Activated T-cell treated with anti-CD3 and anti-CD28 coated beads, Interleukin-2, amount 50 U/mL, for 24 hours (primary cell): ENCODE data around the gene SELENOS.

Experiments
- DNase-seq: peaks from one replicate; pipeline ENCODE4 v3.0.0-alpha.2; 2020
- H3K27ac Mint-ChIP-seq: 2 replicates; pipeline ENCODE4 v1.8.0; 2020; ENCODE audit warnings: mild to moderate bottlenecking, mixed read lengths
- H3K27me3 Mint-ChIP-seq: 2 replicates; pipeline ENCODE4 v1.8.0; 2020; ENCODE audit warnings: mixed read lengths
- H3K36me3 Mint-ChIP-seq: 2 replicates; pipeline ENCODE4 v1.8.0; 2020; ENCODE audit warnings: low read depth, mixed read lengths
- H3K4me1 Mint-ChIP-seq: 2 replicates; pipeline ENCODE4 v1.8.0; 2020; ENCODE audit warnings: low read depth, mixed read lengths
- H3K4me3 Mint-ChIP-seq: 2 replicates; pipeline ENCODE4 v1.8.0; 2020; ENCODE audit warnings: mild to moderate bottlenecking, moderate library complexity, mixed read lengths
- H3K9me3 Mint-ChIP-seq: 2 replicates; pipeline ENCODE4 v1.8.0; 2020; ENCODE audit warnings: mixed read lengths

SELENOS gene

GRCh38 chr15:101277038-101277822 is at the start of gene SELENOS:
TSS of gene SELENOS (minus strand) at chr15:101277485. CDS start at chr15:101277417, 68 bp downstream.
- Mint-ChIP-seq H3K36me3 (peaks cover 86% of the 10 kb centered on the region), H3K9me3 (no peaks in the 10 kb centered on the region), H3K4me1 (peaks cover 37% of the 10 kb centered on the region), H3K27ac (peak within 1 kb of the TSS; percentile 90), H3K27me3 (no peaks in the 10 kb centered on the region), H3K4me3 (peak within 1 kb of the TSS; percentile 92)
- DNase-seq, result peak; percentile 92

DNA sequence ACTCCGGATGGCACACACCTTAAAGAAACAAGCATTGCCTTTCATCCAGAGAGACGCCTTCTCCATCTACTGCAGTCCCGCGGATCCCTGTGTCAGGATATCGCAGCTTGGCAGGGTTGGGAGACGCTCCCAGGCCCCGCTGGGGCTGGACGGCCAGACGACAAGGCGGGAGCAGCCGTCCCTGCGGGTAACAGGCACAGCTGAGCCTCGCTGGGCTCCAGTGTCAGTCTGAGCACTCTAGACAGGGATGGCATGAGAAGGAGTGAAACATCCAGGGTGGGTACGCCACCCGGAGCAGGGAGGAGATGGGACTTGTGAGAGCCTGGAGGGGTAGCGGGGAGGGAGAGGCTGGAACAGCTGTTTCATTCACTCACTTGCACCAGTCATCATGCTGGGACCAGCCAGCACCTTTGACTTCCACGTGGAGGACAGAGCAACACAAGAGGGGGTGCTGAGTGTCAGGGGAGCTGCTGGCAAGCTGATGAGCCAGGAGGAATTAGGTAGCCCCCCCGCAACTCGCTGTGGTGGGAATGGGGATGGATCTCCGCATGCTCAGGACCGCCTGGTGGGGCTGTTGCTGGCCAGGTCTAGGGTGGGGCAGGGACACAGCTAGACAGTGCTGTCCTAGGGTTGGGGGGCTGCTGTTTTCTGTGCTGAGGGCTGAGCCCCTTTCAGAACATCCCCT is 49.3 kb upstream of the SELENOS start:
- Mint-ChIP-seq H3K9me3 (no peaks in the 10 kb centered on the region), H3K4me3 (no peak overlapping the region), H3K27ac (peak overlapping the region; percentile 31), H3K4me1 (peaks cover 5% of the 10 kb centered on the region), H3K36me3 (no peaks in the 10 kb centered on the region), H3K27me3 (peaks cover 14% of the 10 kb centered on the region)
- no peak for DNase-seq

DNA sequence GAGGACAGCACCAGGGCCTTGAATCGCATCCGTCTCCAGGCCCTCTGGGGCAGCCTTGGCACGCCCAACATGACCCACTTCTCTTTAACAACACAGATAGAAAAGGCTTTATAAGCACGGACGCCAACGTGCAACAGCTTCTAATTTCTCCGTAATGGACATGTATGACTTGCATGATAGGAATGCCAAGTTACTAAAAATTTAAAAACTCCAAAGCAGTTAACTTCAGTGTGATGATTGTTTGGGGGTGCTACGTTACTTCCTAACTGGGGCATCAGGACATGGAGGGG is 48.7 kb upstream of the SELENOS start:
- Mint-ChIP-seq H3K36me3 (no peaks in the 10 kb centered on the region), H3K4me1 (peaks cover 8% of the 10 kb centered on the region), H3K27ac (no peak overlapping the region), H3K9me3 (no peaks in the 10 kb centered on the region), H3K27me3 (peaks cover 14% of the 10 kb centered on the region), H3K4me3 (no peak overlapping the region)
- no peak for DNase-seq

GRCh38 chr15:101325263-101326025 is 48.2 kb upstream of the SELENOS start:
- H3K4me3 Mint-ChIP-seq, result no peak overlapping the region

GRCh38 chr15:101324524-101325177 is 47.4 kb upstream of the SELENOS start:
- no peak for DNase-seq
- Mint-ChIP-seq H3K4me3 (no peak overlapping the region), H3K27ac (no peak overlapping the region), H3K36me3 (no peaks in the 10 kb centered on the region), H3K9me3 (no peaks in the 10 kb centered on the region), H3K27me3 (peaks cover 14% of the 10 kb centered on the region), H3K4me1 (peaks cover 19% of the 10 kb centered on the region)

More at GRCh38 chr15:101325263-101326025, 48.2 kb upstream of the SELENOS start:
- Mint-ChIP-seq H3K27me3 (peaks cover 14% of the 10 kb centered on the region), H3K4me1 (peaks cover 14% of the 10 kb centered on the region), H3K9me3 (no peaks in the 10 kb centered on the region), H3K36me3 (no peaks in the 10 kb centered on the region), H3K27ac (no peak overlapping the region)
- DNase-seq, result no peak

GRCh38 chr15:101323793-101324523 is 46.7 kb upstream of the SELENOS start:
- H3K4me1 Mint-ChIP-seq, result peaks cover 19% of the 10 kb centered on the region
- no peak overlapping the region for H3K27ac Mint-ChIP-seq
- H3K9me3 Mint-ChIP-seq, result no peaks in the 10 kb centered on the region
- no peak overlapping the region for H3K4me3 Mint-ChIP-seq
- no peaks in the 10 kb centered on the region for H3K36me3 Mint-ChIP-seq
- peaks cover 15% of the 10 kb centered on the region for H3K27me3 Mint-ChIP-seq
- no peak for DNase-seq

DNA sequence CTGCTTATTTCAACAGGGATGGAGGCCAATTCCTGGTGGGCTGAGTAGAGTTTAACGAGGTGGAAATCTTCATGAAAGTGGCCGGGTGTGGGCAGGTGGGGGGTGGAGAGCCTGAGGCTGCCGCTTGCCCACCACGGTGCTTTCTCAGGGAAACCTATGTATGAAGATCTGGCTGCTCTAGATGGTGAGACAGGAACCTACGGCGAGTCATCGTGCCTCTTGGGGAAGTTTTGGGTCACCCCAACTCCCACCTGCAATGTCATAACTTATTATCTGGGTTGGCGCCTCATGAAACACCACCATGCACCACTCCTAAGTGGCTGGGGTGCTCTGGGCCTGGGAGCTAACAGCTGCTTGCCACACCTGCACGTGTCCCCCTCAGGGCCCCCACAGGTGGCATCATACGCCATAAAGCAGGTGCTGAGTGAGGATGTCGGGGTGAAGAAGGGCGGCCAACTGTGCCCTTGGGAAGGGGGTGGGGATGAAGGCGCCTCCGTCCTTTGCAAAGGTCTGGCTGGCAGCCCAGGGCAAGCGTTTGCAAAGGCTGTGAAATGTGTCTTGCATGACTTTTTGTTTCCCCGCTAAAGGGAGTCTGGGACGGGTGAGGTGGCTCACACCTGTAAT is 45.7 kb upstream of the SELENOS start:
- Mint-ChIP-seq H3K4me1 (peaks cover 19% of the 10 kb centered on the region), H3K4me3 (no peak overlapping the region), H3K36me3 (no peaks in the 10 kb centered on the region), H3K27ac (no peak overlapping the region), H3K27me3 (peaks cover 19% of the 10 kb centered on the region), H3K9me3 (no peaks in the 10 kb centered on the region)
- DNase-seq, result no peak

DNA sequence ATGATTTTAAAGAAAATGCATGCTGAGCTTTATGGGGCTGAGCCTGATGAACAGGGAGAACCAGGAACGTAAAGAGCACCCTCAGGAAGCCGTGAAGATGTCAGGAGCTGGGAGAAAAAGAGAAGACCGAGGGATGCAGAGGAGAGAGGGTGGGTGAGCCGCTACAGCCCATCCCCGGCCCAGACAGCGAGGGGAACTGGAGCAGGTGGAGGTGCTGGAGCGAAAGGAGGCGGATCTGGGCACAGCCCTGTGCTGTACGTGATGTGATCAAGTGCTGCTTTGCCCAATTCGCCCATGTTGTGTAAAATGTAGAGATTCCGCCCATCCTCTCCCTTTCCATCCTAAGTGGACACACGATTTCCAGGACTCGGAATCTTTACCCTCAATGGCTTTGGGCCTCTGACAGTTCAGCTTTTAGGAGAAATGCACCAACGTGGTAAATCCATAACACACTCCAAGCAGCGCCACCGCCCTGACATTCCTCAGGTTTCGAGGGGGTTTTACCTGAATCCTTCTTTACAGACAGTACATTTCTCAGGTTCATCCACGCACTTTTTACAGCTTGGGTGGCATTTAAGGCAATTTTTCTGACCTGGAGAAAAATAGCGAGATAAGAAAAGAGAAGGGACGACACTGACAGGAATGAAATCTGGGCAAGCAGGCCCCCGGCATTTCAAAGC is 44.9 kb upstream of the SELENOS start:
- H3K9me3 Mint-ChIP-seq, result no peaks in the 10 kb centered on the region
- no peak overlapping the region for H3K4me3 Mint-ChIP-seq
- H3K27me3 Mint-ChIP-seq, result peaks cover 19% of the 10 kb centered on the region
- H3K27ac Mint-ChIP-seq, result no peak overlapping the region
- DNase-seq, result no peak
- H3K36me3 Mint-ChIP-seq, result no peaks in the 10 kb centered on the region
- H3K4me1 Mint-ChIP-seq, result peaks cover 19% of the 10 kb centered on the region

GRCh38 chr15:101320501-101321052 is 43.3 kb upstream of the SELENOS start:
- Mint-ChIP-seq H3K4me1 (peaks cover 19% of the 10 kb centered on the region), H3K4me3 (peak overlapping the region; percentile 78), H3K9me3 (no peaks in the 10 kb centered on the region), H3K27me3 (peaks cover 7% of the 10 kb centered on the region), H3K27ac (peak overlapping the region; percentile 90), H3K36me3 (no peaks in the 10 kb centered on the region)
- peak; percentile 69 for DNase-seq

DNA sequence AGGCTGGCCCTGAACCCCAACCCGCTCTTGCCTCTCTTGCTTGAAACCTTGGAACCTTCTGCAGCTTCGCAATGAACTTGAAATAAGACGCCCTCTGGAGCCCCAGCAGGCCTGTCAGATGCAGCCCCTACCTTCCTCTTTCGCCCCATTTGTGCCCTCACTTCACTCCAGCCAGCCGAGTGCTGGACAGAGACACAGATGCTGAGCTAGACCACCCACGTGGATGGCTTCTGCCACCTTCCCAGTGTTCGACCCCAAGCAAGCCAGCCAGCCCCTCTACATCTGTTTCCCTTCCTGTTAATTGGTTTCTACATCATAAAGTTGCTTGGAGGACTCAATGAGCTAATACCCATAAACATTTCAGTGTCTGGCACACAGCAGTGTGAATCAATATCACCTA is 41.6 kb upstream of the SELENOS start:
- Mint-ChIP-seq H3K27ac (no peak overlapping the region), H3K4me1 (peaks cover 19% of the 10 kb centered on the region), H3K27me3 (peaks cover 5% of the 10 kb centered on the region), H3K9me3 (no peaks in the 10 kb centered on the region), H3K4me3 (no peak overlapping the region), H3K36me3 (no peaks in the 10 kb centered on the region)
- no peak for DNase-seq

DNA sequence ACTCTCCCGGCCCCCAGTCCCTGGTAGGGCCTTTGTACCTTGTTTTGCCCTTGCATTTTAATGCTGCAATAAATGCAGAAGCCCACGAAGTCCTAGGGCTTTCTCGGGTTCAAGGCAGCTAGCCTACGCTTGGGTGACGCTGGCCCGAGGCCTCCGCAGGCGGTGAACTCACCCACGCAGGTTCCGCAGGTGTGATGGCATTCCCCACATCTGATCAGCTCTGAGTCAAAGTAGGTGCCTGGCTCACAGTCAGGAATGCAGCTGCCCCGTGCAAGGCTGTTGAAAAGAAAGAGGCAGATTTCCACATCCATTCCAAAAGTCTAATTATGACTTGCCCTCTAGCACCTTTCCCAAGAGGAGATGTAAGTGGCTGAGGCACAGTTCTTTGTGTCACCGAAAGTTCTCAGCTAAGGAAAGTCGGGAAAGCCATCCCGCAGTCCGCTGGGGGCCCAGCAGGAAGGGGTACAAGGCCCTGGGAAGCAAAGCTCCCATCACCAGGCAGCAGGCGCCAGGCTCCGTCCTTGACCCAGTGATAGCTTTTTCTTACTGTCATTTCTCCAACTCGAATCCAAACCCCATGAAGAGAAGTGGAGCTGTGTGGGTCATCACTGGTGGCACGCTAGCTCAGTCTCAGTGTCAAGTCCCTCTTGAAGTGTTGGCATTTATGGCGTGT is 41.0 kb upstream of the SELENOS start:
- Mint-ChIP-seq H3K4me3 (no peak overlapping the region), H3K4me1 (peaks cover 19% of the 10 kb centered on the region), H3K27ac (no peak overlapping the region), H3K27me3 (peaks cover 5% of the 10 kb centered on the region), H3K9me3 (no peaks in the 10 kb centered on the region), H3K36me3 (no peaks in the 10 kb centered on the region)
- DNase-seq, result no peak

DNA sequence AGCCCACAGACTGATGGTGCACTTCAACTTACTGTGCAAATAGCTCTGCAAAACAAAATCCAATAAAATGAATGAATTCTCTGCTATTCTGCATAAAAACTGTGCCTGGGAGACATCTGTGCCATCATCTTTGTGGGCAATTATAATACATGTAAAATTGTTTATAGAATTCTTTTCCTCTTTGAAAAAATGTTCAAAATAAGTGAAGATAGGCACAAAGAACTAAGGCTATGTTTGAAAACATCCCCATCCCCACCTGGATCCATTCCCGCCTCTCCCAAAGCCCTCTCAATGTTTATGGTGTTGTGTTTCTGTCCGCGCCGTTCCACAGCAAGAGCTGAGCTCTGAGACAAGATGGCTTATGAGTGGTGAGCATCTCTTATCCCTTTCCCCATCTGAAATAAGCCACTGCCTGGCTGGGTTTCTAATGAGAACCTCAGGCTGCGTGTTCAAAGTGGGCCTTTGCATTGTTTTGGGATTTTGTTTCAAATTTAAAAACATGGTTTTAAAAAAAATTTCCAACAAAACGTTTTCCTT is 40.1 kb upstream of the SELENOS start:
- Mint-ChIP-seq H3K27me3 (peaks cover 5% of the 10 kb centered on the region), H3K4me3 (no peak overlapping the region), H3K9me3 (no peaks in the 10 kb centered on the region), H3K4me1 (peaks cover 14% of the 10 kb centered on the region), H3K27ac (no peak overlapping the region), H3K36me3 (no peaks in the 10 kb centered on the region)
- no peak for DNase-seq
